ENCODE data around the gene MBD3L4. TPM values are rescaled to one million over a fixed set of nuclear protein-coding genes. Genes with fewer than 3 reads are reported as not detected.
"Not testable (repeated sequence)": the region's sequence is repeated elsewhere in the genome, so short reads cannot be mapped to it uniquely, and the experiment has no call there.

MBD3L4 gene
- total RNA-seq, 4 donors from 2014 or later, result not detected

DNA sequence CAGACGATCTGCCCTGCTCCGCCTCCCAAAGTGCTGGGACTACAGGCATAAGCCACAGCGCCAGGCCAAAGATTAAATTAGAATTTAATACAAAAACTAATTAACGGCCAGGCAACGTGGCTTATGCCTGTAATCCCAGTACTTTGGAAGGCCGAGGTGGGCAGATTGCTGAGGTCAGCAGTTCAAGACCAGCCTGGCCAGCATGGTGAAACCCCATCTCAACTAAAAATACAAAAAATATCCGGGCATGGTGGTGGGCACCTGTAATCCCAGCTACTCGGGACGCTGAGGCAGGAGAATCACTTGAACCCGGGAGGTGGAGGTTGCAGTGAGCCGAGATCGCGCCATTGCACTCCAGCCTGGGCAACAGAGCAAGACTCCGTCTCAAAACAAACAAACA is 15.7 kb upstream of the MBD3L4 start:
- not testable (repeated sequence) for H3K4me3 ChIP-seq, H3K27me3 ChIP-seq, ATAC-seq, H3K36me3 ChIP-seq, H3K9me3 ChIP-seq, H3K27ac ChIP-seq, H3K4me1 ChIP-seq
- WGBS, 2 donors (ENCODE audit: low coverage in 1 of 2), result 73 to 89% methylated on average over 2 to 5 of the region's 14 CpGs

DNA sequence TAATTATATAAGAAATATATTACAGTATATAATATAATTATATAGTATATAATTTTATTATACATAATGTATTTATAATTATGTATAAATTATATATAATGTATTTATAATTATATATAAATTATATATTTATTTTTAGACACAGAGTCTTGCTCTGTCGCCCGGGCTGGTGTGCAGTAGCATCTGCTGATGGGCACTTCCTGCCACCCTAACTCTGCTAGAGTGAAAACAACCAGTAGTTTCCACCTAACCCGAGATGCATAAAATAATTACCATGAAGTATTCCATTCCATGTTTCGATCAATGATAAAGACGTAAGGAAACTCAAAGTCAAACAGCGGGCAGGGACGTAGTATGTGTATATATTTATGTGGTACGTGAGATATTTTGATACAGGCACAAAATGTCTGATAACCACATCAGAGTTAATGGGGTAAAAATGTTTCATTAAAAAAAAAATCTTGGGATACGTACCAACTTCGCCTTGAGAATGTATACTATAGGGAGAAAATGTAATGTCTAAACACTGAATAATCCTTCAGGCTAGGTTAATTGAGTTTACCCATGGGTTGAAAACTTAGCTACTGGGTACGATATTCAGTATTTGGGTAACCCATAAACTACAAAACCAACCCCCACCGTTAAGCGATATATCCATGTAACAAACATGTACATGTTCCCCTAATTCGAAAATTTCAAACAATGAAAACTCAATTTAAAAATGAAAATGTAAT is 14.8 kb upstream of the MBD3L4 start:
- ATAC-seq, H3K27me3 ChIP-seq, H3K9me3 ChIP-seq, H3K4me3 ChIP-seq, H3K27ac ChIP-seq, H3K4me1 ChIP-seq, H3K36me3 ChIP-seq: not testable (repeated sequence)
- 86 to 94% methylated on average over 5 to 11 of the region's 14 CpGs for WGBS, 2 donors (ENCODE audit: low coverage in 1 of 2)

DNA sequence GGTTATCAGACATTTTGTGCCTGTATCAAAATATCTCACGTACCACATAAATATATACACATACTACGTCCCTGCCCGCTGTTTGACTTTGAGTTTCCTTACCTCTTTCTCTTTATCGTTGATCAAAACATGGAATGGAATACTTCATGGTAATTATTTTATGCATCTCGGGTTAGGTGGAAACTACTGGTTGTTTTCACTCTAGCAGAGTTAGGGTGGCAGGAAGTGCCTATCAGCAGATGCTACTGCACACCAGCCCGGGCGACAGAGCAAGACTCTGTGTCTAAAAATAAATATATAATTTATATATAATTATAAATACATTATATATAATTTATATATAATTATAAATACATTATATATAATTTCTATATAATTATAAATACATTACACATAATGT is 12.9 kb upstream of the MBD3L4 start:
- not testable (repeated sequence) for H3K36me3 ChIP-seq, H3K27ac ChIP-seq, ATAC-seq, H3K4me3 ChIP-seq, H3K9me3 ChIP-seq, H3K4me1 ChIP-seq, H3K27me3 ChIP-seq
- 93 to 95% methylated on average over 7 of the region's 7 CpGs for WGBS, 2 donors (ENCODE audit: low coverage in 1 of 2)

DNA sequence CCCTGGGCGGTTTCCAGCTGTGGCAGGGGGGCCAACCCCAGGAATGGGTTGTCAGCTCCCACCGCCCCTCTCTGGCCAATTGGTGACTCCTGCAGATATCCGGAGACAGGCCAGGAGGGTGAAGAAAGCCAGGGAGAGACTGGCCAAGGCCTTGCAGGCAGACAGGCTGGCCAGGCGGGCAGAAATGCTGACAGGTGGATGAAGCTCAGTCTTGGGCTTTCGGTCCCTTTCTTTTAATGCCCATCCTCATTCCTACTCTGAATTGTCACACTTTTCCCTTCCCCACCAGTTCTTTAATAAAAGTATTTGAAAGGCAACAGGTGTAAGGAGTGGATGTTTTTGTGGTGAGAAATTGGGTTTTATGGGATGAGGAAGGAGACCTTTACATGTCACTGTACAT is 11.4 kb upstream of the MBD3L4 start:
- no CpG with 5 or more reads among the region's 5 CpGs for WGBS, 2 donors (ENCODE audit: low coverage in 1 of 2)
- H3K4me3 ChIP-seq, H3K36me3 ChIP-seq, H3K27me3 ChIP-seq, H3K9me3 ChIP-seq, ATAC-seq, H3K4me1 ChIP-seq, H3K27ac ChIP-seq: not testable (repeated sequence)

DNA sequence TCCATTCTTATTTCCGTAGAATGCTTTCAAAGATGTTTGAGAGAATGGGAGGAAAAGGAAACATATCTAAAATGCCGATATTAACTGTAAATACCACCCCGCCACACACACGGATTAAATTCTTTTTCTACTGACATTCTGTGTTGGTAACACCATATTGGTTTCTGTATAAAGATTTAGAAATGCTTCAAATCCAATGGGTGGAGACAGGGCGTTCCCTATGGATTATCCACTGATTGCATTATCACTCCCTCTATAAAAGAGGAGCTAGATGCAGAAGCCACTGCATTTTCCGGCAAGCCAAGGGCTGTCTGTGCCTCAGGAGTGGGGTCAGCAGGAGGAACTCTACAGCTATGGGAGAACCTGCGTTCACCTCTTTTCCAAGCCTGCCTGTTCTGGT is 9.0 kb upstream of the MBD3L4 start, which contains the start of gene MBD3L2:
Gene MBD3L2, plus strand, starts transcription at position 301 of the 400 bp plus-strand sequence. Its CDS starts 53 bp downstream, at position 354.
- WGBS, 2 donors (ENCODE audit: low coverage in 1 of 2), result no CpG with 5 or more reads among the region's 7 CpGs
- not testable (repeated sequence) for H3K27me3 ChIP-seq, ATAC-seq

DNA sequence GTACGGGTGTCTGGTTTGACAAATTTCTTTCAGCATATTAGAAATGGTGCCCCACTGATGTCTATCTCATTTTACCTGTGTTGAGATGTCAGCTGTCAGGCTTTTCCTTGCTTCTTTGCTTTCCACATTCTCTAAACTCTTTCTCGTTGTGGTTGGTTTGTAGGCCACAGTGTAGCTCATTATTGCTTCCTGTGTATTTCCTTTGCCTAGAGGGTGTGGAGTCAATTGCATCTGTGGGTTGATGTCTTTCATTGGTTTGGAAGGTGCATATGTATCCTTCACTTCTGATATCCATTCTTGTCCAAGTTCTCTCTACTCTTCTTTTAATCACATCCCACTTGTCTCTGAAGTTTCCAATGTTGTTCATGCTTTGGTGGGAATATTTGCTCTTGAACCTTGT is 1.6 kb upstream of the MBD3L4 start:
- not testable (repeated sequence) for H3K27ac ChIP-seq, H3K27me3 ChIP-seq, H3K9me3 ChIP-seq, ATAC-seq, H3K36me3 ChIP-seq, H3K4me1 ChIP-seq, H3K4me3 ChIP-seq
- no CpG with 5 or more reads among the region's 2 CpGs for WGBS, 2 donors (ENCODE audit: low coverage in 1 of 2)

More for the DNA sequence above, 9.0 kb upstream of the MBD3L4 start, which contains the start of gene MBD3L2:
- H3K4me3 ChIP-seq, H3K36me3 ChIP-seq, H3K9me3 ChIP-seq, H3K4me1 ChIP-seq, H3K27ac ChIP-seq: not testable (repeated sequence)

DNA sequence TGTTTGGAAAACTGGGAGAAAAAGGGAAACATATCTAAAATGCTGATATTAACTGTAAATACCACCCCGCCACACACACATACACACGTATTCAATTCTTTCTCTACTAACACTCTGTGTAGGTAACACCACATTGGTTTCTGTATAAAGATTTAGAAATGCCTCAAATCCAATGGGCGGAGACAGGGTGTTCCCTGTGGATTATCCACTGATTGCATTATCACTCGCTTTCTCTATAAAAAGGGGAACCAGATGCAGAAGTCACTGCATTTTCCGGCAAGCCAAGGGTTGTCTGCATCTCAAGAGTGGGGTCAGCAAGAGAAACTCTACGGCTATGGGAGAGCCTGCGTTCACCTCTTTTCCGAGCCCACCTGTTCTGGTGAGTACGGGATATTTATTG is 9.7 kb downstream of the MBD3L4 start, which contains the start of gene MBD3L5:
Gene MBD3L5, plus strand, starts transcription at position 301 of the 400 bp plus-strand sequence. Its CDS starts 34 bp downstream, at position 335.
- H3K4me3 ChIP-seq, H3K27ac ChIP-seq, ATAC-seq, H3K9me3 ChIP-seq, H3K4me1 ChIP-seq, H3K36me3 ChIP-seq, H3K27me3 ChIP-seq: not testable (repeated sequence)
- WGBS, 2 donors (ENCODE audit: low coverage in 1 of 2), result no CpG with 5 or more reads among the region's 9 CpGs

DNA sequence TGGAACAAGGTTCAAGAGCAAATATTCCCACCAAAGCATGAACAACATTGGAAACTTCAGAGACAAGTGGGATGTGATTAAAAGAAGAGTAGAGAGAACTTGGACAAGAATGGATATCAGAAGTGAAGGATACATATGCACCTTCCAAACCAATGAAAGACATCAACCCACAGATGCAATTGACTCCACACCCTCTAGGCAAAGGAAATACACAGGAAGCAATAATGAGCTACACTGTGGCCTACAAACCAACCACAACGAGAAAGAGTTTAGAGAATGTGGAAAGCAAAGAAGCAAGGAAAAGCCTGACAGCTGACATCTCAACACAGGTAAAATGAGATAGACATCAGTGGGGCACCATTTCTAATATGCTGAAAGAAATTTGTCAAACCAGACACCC is 11.2 kb downstream of the MBD3L4 start:
- not testable (repeated sequence) for H3K4me3 ChIP-seq, H3K9me3 ChIP-seq, H3K4me1 ChIP-seq, H3K36me3 ChIP-seq, H3K27ac ChIP-seq, H3K27me3 ChIP-seq, ATAC-seq
- WGBS, 2 donors (ENCODE audit: low coverage in 1 of 2), result no CpG with 5 or more reads among the region's 1 CpG

DNA sequence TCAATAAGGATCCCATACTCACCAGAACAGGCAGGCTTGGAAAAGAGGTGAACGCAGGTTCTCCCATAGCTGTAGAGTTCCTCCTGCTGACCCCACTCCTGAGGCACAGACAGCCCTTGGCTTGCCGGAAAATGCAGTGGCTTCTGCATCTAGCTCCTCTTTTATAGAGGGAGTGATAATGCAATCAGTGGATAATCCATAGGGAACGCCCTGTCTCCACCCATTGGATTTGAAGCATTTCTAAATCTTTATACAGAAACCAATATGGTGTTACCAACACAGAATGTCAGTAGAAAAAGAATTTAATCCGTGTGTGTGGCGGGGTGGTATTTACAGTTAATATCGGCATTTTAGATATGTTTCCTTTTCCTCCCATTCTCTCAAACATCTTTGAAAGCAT is 18.6 kb downstream of the MBD3L4 start, which contains the start of gene MBD3L2B:
Gene MBD3L2B, minus strand, starts transcription at position 101 of the 400 bp plus-strand sequence. Its CDS starts 34 bp downstream, at position 67.
- no CpG with 5 or more reads among the region's 6 CpGs for WGBS, 2 donors (ENCODE audit: low coverage in 1 of 2)
- not testable (repeated sequence) for H3K4me3 ChIP-seq, H3K36me3 ChIP-seq, H3K27ac ChIP-seq, H3K9me3 ChIP-seq, ATAC-seq, H3K4me1 ChIP-seq
- H3K27me3 ChIP-seq, result peaks cover 11% of the 10 kb centered on the region

DNA sequence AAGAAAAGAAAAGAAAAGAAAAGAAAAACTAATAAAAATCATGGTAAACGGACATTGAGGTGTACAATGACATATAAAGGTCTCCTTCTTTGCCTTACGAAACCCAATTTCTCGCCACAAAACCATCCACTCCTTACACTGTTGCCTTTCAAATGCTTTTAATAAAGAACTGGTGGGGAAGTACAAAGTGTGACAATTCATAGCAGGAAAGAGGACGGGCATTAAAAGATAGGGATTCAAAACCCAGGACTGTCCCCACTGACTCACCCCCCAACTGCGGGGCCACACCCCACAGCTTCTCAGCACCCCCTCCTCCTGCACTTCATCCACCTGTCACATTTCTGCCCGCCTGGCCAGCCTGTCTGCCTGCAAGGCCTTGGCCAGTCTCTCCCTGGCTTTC is 21.2 kb downstream of the MBD3L4 start:
- Histone ChIP-seq H3K36me3 (no peaks in the 10 kb centered on the region), H3K4me3 (no peak overlapping the region), H3K27ac (no peak overlapping the region), H3K4me1 (no peaks in the 10 kb centered on the region), H3K27me3 (peaks cover 11% of the 10 kb centered on the region), H3K9me3 (peaks cover 0 to 11% (median 0%) of the 10 kb centered on the region in 3 donors)
- WGBS, 2 donors (ENCODE audit: low coverage in 1 of 2), result 71 to 78% methylated on average over 3 to 4 of the region's 6 CpGs
- TF ChIP-seq, protein P1, sequence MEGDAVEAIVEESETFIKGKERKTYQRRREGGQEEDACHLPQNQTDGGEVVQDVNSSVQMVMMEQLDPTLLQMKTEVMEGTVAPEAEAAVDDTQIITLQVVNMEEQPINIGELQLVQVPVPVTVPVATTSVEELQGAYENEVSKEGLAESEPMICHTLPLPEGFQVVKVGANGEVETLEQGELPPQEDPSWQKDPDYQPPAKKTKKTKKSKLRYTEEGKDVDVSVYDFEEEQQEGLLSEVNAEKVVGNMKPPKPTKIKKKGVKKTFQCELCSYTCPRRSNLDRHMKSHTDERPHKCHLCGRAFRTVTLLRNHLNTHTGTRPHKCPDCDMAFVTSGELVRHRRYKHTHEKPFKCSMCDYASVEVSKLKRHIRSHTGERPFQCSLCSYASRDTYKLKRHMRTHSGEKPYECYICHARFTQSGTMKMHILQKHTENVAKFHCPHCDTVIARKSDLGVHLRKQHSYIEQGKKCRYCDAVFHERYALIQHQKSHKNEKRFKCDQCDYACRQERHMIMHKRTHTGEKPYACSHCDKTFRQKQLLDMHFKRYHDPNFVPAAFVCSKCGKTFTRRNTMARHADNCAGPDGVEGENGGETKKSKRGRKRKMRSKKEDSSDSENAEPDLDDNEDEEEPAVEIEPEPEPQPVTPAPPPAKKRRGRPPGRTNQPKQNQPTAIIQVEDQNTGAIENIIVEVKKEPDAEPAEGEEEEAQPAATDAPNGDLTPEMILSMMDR (IDR thresholded peaks at IDR 0.05), result no peak
- TF ChIP-seq POLR2AphosphoS5 (IDR thresholded peaks at IDR 0.05), result no peak
- no peak for TF ChIP-seq EP300 (IDR thresholded peaks at IDR 0.05)
- no peak for TF ChIP-seq POLR2A (IDR thresholded peaks at IDR 0.05)
- ATAC-seq, result no peak
